H1 (cell line): ENCODE measurements around the gene ANGPTL8. TPM values are rescaled to one million over a fixed set of nuclear protein-coding genes. Genes with fewer than 3 reads are reported as not detected.

Source experiments
- CTCF ChIA-PET: fragments of 300-600 bp; sonication (Branson Sonifier 250); formaldehyde crosslinking; loops from one replicate; lab custom pipeline; 2021; ENCODE audit not compliant: partially characterized antibody; lab: Charles Lee
- POLR2A ChIA-PET: fragments of 300-600 bp; sonication (Branson Sonifier 250); formaldehyde crosslinking; loops from one replicate; lab custom pipeline; 2021; ENCODE audit warnings: inconsistent platforms; ENCODE audit not compliant: partially characterized antibody; lab: Charles Lee
- DNase-seq, 2 experiments: peaks; one replicate each; pipeline versions ENCODE4 v3.0.0 to v3.0.0-alpha.2; 2010 to 2022; ENCODE audit warnings: low spot score in 2 of 2, low read depth in 1 of 2, mixed read lengths in 1 of 2
- FAIRE-seq: peaks from 2 replicates; lab custom pipeline; 2011; peaks lifted over from hg19 to GRCh38; lab: Jason Lieb, UNC
- H2AFZ ChIP-seq: 2 replicates; pipeline ENCODE4 v1.8.1; 2012; ENCODE audit warnings: low read length, inconsistent platforms
- H2AK5ac ChIP-seq: 2 replicates; pipeline ENCODE4 v1.6.1; 2013; ENCODE audit warnings: low read depth, low read length
- H2BK120ac ChIP-seq: replicated peaks from 2 replicates; pipeline ENCODE3; 2013; ENCODE audit warnings: low read depth, low read length, inconsistent platforms
- H2BK12ac ChIP-seq: 2 replicates; pipeline ENCODE4 v1.6.1; 2013; ENCODE audit warnings: low read depth, low read length
- H2BK15ac ChIP-seq: 2 replicates; pipeline ENCODE4 v1.6.1; 2013; ENCODE audit warnings: low read length
- H2BK20ac ChIP-seq: 2 replicates; pipeline ENCODE4 v1.6.1; 2013; ENCODE audit warnings: low read length
- H2BK5ac ChIP-seq: 2 replicates; pipeline ENCODE4 v1.6.1; 2013; ENCODE audit warnings: low read depth, low read length
- H3K14ac ChIP-seq: 2 replicates; pipeline ENCODE4 v1.6.1; 2013; ENCODE audit warnings: inconsistent platforms; ENCODE audit not compliant: insufficient read length
- H3K18ac ChIP-seq: 2 replicates; pipeline ENCODE4 v1.6.1; 2013; ENCODE audit warnings: low read length; ENCODE audit errors: extremely low read depth
- H3K23ac ChIP-seq: 2 replicates; pipeline ENCODE4 v1.6.1; 2013; ENCODE audit warnings: inconsistent platforms; ENCODE audit not compliant: insufficient read length
- H3K23me2 ChIP-seq: 2 replicates; pipeline ENCODE4 v1.6.1; 2013; ENCODE audit warnings: low read depth, low read length
- H3K27ac ChIP-seq: 2 replicates; pipeline ENCODE4 v1.6.1; 2011; ENCODE audit warnings: low read depth, low read length, inconsistent platforms
- H3K27me3 ChIP-seq, 4 experiments: replicated peaks in 1 of 4; 1 replicate in 1 of 4; 2 replicates in 3 of 4; pipeline versions ENCODE4 v1.6.1 to v1.8.1; 2011 to 2013; ENCODE audit warnings: low read length in 3 of 4, mild to moderate bottlenecking in 3 of 4, inconsistent platforms in 2 of 4, mixed read lengths in 2 of 4, moderate library complexity in 1 of 4; ENCODE audit not compliant: control insufficient read depth in 3 of 4, insufficient read depth in 3 of 4; ENCODE audit errors: extremely low read depth in 1 of 4
- H3K36me3 ChIP-seq, 4 experiments: 2 replicates each; pipeline versions ENCODE4 v1.6.1 to v1.8.1; 2011 to 2013; ENCODE audit warnings: mild to moderate bottlenecking in 4 of 4, low read length in 3 of 4, moderate library complexity in 2 of 4, control low read depth in 1 of 4, inconsistent platforms in 1 of 4; ENCODE audit not compliant: insufficient read depth in 4 of 4, control insufficient read depth in 2 of 4
- H3K4ac ChIP-seq: replicated peaks from 2 replicates; pipeline ENCODE3; 2013; ENCODE audit warnings: low read length, low read depth, mixed read lengths, inconsistent platforms; ENCODE audit not compliant: insufficient read length
- H3K4me1 ChIP-seq, 4 experiments: replicated peaks in 1 of 4; 1 replicate in 1 of 4; 2 replicates in 3 of 4; pipeline versions ENCODE4 v1.6.1 to v1.8.1; 2011 to 2013; ENCODE audit warnings: low read length in 3 of 4, inconsistent platforms in 2 of 4, mixed read lengths in 1 of 4; ENCODE audit not compliant: insufficient read depth in 4 of 4, control insufficient read depth in 3 of 4
- H3K4me2 ChIP-seq, 2 experiments: 2 replicates each; pipeline versions ENCODE4 v1.6.1 to v1.8.1; 2011 to 2013; ENCODE audit warnings: low read depth in 2 of 2, low read length in 2 of 2, control low read depth in 1 of 2, inconsistent platforms in 1 of 2, mild to moderate bottlenecking in 1 of 2; ENCODE audit not compliant: insufficient read depth in 1 of 2
- H3K4me3 ChIP-seq, 4 experiments: fragments of 200-600, 300-600 bp in 1 of 4; sonication (generic), shearing (Covaris generic), sonication (Bioruptor Twin) in 1 of 4; 2 replicates each; pipeline versions ENCODE4 v1.5.1 to v1.8.1; 2011 to 2016; ENCODE audit warnings: low read length in 4 of 4, low read depth in 3 of 4, control low read depth in 2 of 4, inconsistent platforms in 2 of 4, mild to moderate bottlenecking in 2 of 4, mixed read lengths in 1 of 4, moderate library complexity in 1 of 4; ENCODE audit not compliant: insufficient read depth in 2 of 4; ENCODE audit errors: extremely low read depth in 1 of 4
- H3K56ac ChIP-seq: replicated peaks from 2 replicates; pipeline ENCODE3; 2013; ENCODE audit warnings: low read depth, mild to moderate bottlenecking, mixed read lengths, low read length, inconsistent platforms; ENCODE audit not compliant: insufficient read length
- H3K79me1 ChIP-seq: 2 replicates; pipeline ENCODE4 v1.6.1; 2013; ENCODE audit warnings: low read depth, low read length, control low read depth
- H3K79me2 ChIP-seq, 2 experiments: 2 replicates each; pipeline versions ENCODE4 v1.6.1 to v1.8.1; 2012 to 2013; ENCODE audit warnings: low read length in 2 of 2, mild to moderate bottlenecking in 2 of 2, inconsistent platforms in 1 of 2; ENCODE audit not compliant: insufficient read depth in 2 of 2, control insufficient read depth in 1 of 2
- H3K9ac ChIP-seq, 4 experiments: replicated peaks in 1 of 4; 1 replicate in 1 of 4; 2 replicates in 3 of 4; pipeline versions ENCODE4 v1.6.1 to v1.8.1; 2011 to 2013; ENCODE audit warnings: low read depth in 3 of 4, low read length in 3 of 4, control low read depth in 2 of 4, mild to moderate bottlenecking in 2 of 4, moderate library complexity in 2 of 4, inconsistent platforms in 1 of 4; ENCODE audit errors: extremely low read depth in 1 of 4
- H3K9me3 ChIP-seq, 2 experiments: 2 replicates each; pipeline versions ENCODE4 v1.6.1 to v1.8.1; 2012 to 2013; ENCODE audit warnings: mild to moderate bottlenecking in 2 of 2, moderate library complexity in 2 of 2, control low read depth in 1 of 2, inconsistent platforms in 1 of 2, low read depth in 1 of 2, low read length in 1 of 2, mixed read lengths in 1 of 2; ENCODE audit not compliant: insufficient read depth in 2 of 2
- H4K20me1 ChIP-seq, 2 experiments: replicated peaks in 1 of 2; 2 replicates each; pipeline versions ENCODE3 to v1.8.1; 2011 to 2013; ENCODE audit warnings: inconsistent platforms in 2 of 2, low read length in 2 of 2, mild to moderate bottlenecking in 1 of 2; ENCODE audit not compliant: insufficient read depth in 2 of 2, control insufficient read depth in 1 of 2
- H4K5ac ChIP-seq: 2 replicates; pipeline ENCODE4 v1.6.1; 2013; ENCODE audit warnings: low read length, low read depth, mixed read lengths, inconsistent platforms; ENCODE audit not compliant: insufficient read length
- H4K8ac ChIP-seq: 2 replicates; pipeline ENCODE4 v1.8.0; 2013; ENCODE audit warnings: mild to moderate bottlenecking, moderate library complexity, low read length, inconsistent platforms; ENCODE audit not compliant: insufficient read depth; ENCODE audit errors: extremely low read depth
- H4K91ac ChIP-seq: replicated peaks from 2 replicates; pipeline ENCODE3; 2013; ENCODE audit warnings: low read length, mixed read lengths, inconsistent platforms; ENCODE audit not compliant: insufficient read length
- CBX8 ChIP-seq: fragments of 300-800, 300-1000 bp; sonication (generic); IDR thresholded peaks from 2 replicates; pipeline ENCODE4 v1.7.1; 2016; ENCODE audit warnings: low read depth, low read length, borderline replicate concordance
- HDAC6 ChIP-seq: IDR thresholded peaks from one replicate; pipeline ENCODE4 v1.7.1; 2012; ENCODE audit warnings: low read depth, mild to moderate bottlenecking, inconsistent platforms, low read length, moderate library complexity
- MAFK ChIP-seq: IDR thresholded peaks from 2 replicates; pipeline ENCODE4 v1.6.1; 2012; ENCODE audit warnings: low read depth, mild to moderate bottlenecking, improper control_type of control experiment, low read length
- NRF1 ChIP-seq: IDR thresholded peaks from 2 replicates; pipeline ENCODE4 v1.6.1; 2011; ENCODE audit warnings: mild to moderate bottlenecking, low read depth, low read length, improper control_type of control experiment
- POLR2AphosphoS5 ChIP-seq: IDR thresholded peaks from 2 replicates; pipeline ENCODE4 v1.6.1; 2011; ENCODE audit warnings: low read depth, low read length
- RAD21 ChIP-seq, 2 experiments: IDR thresholded peaks in 1 of 2; conservative IDR thresholded peaks in 1 of 2; 2 replicates each; pipeline ENCODE4 v1.6.1; 2011; ENCODE audit warnings: low read depth in 2 of 2, low read length in 2 of 2, improper control_type of control experiment in 1 of 2, inconsistent platforms in 1 of 2, mild to moderate bottlenecking in 1 of 2, moderate library complexity in 1 of 2
- RNF2 ChIP-seq: fragments of 200-900, 300-1000 bp; sonication (generic); IDR thresholded peaks from 2 replicates; pipeline ENCODE4 v1.7.1; 2016; ENCODE audit warnings: borderline replicate concordance, low read depth, mild to moderate bottlenecking, antibody characterized with exemption, low read length; ENCODE audit not compliant: poor library complexity, severe bottlenecking; ENCODE audit errors: missing control alignments
- RXRA ChIP-seq: IDR thresholded peaks from 2 replicates; pipeline ENCODE4 v1.6.1; 2011; ENCODE audit warnings: low read depth, mild to moderate bottlenecking, low read length, moderate library complexity; ENCODE audit not compliant: insufficient read depth
- TAF7 ChIP-seq: optimal IDR thresholded peaks from 2 replicates; pipeline ENCODE3; 2011; ENCODE audit warnings: low read depth, mild to moderate bottlenecking, inconsistent platforms, low read length, moderate library complexity, borderline replicate concordance
- TBP ChIP-seq: IDR thresholded peaks from 2 replicates; pipeline ENCODE4 v1.6.1; 2011; ENCODE audit warnings: low read depth, low read length, improper control_type of control experiment
- ZNF274 ChIP-seq: IDR thresholded peaks from 2 replicates; pipeline ENCODE4 v1.7.0; 2012; ENCODE audit warnings: low read length, borderline replicate concordance; ENCODE audit errors: extremely low read depth
- WGBS, 2 experiments: shearing (Covaris generic) in 1 of 2; methylation state at CpG; one replicate each; pipeline versions ENCODE4 v1.1.6 to v1.1.7; 2013 to 2015; ENCODE audit warnings: low lambda C conversion rate in 2 of 2, mixed read lengths in 2 of 2, inconsistent platforms in 1 of 2, low coverage in 1 of 2, missing lambda C conversion rate in 1 of 2; ENCODE audit not compliant: insufficient replicate concordance in 2 of 2, insufficient coverage in 1 of 2, insufficient read length in 1 of 2; ENCODE audit errors: extremely low coverage in 1 of 2, missing lambda C conversion rate in 1 of 2; 5-methylcytosine and 5-hydroxymethylcytosine counted together
- polyA plus RNA-seq, 7 experiments: library from polyadenylated mRNA; depleted of rRNA in 3 of 7; stranded (reverse) in 5 of 7; unstranded in 2 of 7; fragments of >200 nt in 5 of 7; fragments of 200-250 nt in 2 of 7; gene quantifications; 1 replicate in 5 of 7; 2 replicates in 1 of 7; 4 replicates in 1 of 7; pipeline versions ENCODE4 v1.2.1 to v1.2.3, GENCODE V29; 2011 to 2013; ENCODE audit warnings: missing spikeins in 2 of 7, mixed read lengths in 2 of 7
- total RNA-seq: library from RNA; stranded (reverse); fragmentation: NEBNext Ultra II Directional; extraction: Animal tissue kit (Norgen Biotek cat#: 25700); gene quantifications from 2 replicates; pipeline ENCODE4 v1.2.1, GENCODE V29; 2021

ANGPTL8 gene
- total and polyA plus RNA-seq, 2 of the 8 experiments (the other 6 are each of a cell fraction or from before 2014, with no cell fraction given), result not detected

DNA sequence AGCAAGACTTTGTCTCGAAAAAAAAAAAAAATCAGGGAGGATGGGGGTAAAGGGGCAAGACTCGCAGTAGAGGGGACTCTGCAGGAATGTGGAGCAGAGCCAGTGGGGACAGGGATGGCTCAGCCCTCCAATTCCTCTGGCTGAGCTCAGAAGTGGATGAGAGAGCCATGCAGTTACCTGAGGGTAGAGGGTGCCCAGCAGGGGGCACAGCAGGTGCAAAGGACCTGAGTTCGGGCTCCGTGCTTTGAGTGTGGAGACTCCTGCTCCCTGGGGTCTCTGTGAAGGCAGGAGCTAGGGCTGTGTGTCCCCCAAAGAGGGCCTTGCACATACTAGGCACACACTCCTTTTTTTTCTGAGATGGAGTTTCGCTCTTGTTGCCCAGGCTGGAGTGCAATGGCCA is 15.2 kb downstream of the ANGPTL8 start:
- Histone ChIP-seq H3K79me2 (no peaks in the 10 kb centered on the region; a peak in 1 of 4 replicates), H4K8ac (no peak overlapping the region), H3K4me2 (no peak overlapping the region), H4K20me1 (peaks cover 0 to 6% of the 10 kb centered on the region in 2 experiments), H2BK20ac (no peak overlapping the region), H2BK5ac (no peak overlapping the region), H3K9me3 (no peaks in the 10 kb centered on the region), H4K91ac (no peak overlapping the region), H4K5ac (no peak overlapping the region), H3K79me1 (peaks cover 3% of the 10 kb centered on the region; the same call in 1 of the 2 replicates), H3K14ac (no peak overlapping the region), H2AFZ (no peak overlapping the region), H3K27ac (no peak overlapping the region), H3K4me3 (no peak overlapping the region), H2BK12ac (no peak overlapping the region), H3K56ac (no peak overlapping the region), H2BK120ac (no peak overlapping the region), H3K9ac (no peak overlapping the region), H3K4ac (no peak overlapping the region), H3K23ac (no peak overlapping the region), H3K4me1 (peaks cover 0 to 5% (median 0%) of the 10 kb centered on the region in 4 experiments; a peak in 3 of 7 replicates), H3K36me3 (peaks cover 4 to 12% (median 11%) of the 10 kb centered on the region in 4 experiments; a peak in 6 of 8 replicates), H3K18ac (no peak overlapping the region), H2AK5ac (no peak overlapping the region), H2BK15ac (no peak overlapping the region), H3K23me2 (no peaks in the 10 kb centered on the region), H3K27me3 (no peaks in the 10 kb centered on the region)
- ChIA-PET CTCF (interaction anchor here (0.6 to 1.1 kb wide), 6 partner anchors 11 to 125 kb away, joined by 3 to 4 read pairs (median 3); no protein-coding TSS in a partner anchor), POLR2A (no interaction called here)
- TF ChIP-seq RAD21 (IDR thresholded peaks at IDR 0.05 in 1 of 2, conservative IDR thresholded peaks at IDR 0.05 in 1 of 2; ENCODE audit: low read depth in 2 of 2, low read length in 2 of 2), result no peak
- no peak for TF ChIP-seq MAFK
- no peak for TF ChIP-seq RNF2
- TF ChIP-seq HDAC6, result no peak
- no peak for TF ChIP-seq NRF1
- TF ChIP-seq ZNF274, result no peak
- TF ChIP-seq POLR2AphosphoS5, result no peak
- TF ChIP-seq TAF7, result no peak
- no peak for TF ChIP-seq CBX8
- TF ChIP-seq RXRA, result no peak
- TF ChIP-seq TBP, result no peak
- 93% methylated on average over 5 of the region's 5 CpGs; no CpG with 5 or more reads in 1 of the 2 experiments for WGBS, 2 experiments
- FAIRE-seq (no peak), DNase-seq (no peak)
